ENCODE data around the gene PAF1.

Gene PAF1

GRCh38 chr19:39402346-39403300 is 11.7 kb upstream of the PAF1 start:
- Mint-ChIP-seq H3K4me3 (peak overlapping the region; percentile 89), H3K36me3 (peaks cover 24% of the 10 kb centered on the region), H3K27ac (peak overlapping the region; percentile 91), H3K27me3 (no peaks in the 10 kb centered on the region), H3K4me1 (peaks cover 81% of the 10 kb centered on the region), H3K9me3 (no peaks in the 10 kb centered on the region)
- ATAC-seq: peak; percentile 28

DNA sequence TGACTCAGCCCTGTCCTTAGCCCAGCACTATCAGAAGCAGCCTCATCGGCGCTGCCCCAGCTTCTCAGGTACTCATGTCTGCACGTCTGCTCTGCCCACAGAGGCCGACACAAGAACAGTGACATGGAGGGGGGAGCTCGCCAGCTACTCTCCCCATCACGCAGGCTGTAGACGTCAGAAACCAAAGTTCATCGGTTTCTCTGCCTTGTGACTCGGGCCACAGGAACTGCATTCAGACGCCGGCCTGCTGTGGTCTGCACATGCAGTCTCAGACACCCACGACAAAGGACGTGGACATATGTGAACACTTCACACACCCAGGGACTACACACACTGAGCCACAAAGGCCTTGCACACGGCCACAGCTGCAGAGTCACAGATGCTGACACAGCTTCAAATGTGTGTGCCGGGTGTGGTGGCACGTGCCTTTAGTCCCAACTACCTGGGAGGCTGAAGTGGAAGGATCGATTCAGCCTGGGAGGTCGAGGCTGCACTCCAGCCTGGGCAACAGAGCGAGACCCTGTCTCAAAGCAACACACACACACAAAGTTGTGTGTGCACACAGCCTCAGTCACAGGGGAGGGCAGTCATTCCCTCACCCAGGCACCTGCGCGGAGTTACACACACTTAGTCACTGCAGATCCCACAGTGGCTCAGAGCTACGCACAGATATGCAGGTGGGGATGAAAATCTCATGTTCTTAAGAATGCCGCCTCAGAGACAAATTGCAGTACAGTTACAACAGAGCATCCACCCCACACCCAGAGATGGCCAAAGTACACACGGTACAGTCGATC is 10.8 kb upstream of the PAF1 start:
- no peaks in the 10 kb centered on the region for H3K9me3 Mint-ChIP-seq
- peaks cover 86% of the 10 kb centered on the region for H3K4me1 Mint-ChIP-seq
- H3K27ac Mint-ChIP-seq: peak overlapping the region; percentile 91
- H3K4me3 Mint-ChIP-seq: peak overlapping the region; percentile 89
- no peaks in the 10 kb centered on the region for H3K27me3 Mint-ChIP-seq
- peak; percentile 68 for ATAC-seq
- H3K36me3 Mint-ChIP-seq: peaks cover 15% of the 10 kb centered on the region

- Mint-ChIP-seq H3K9me3 (no peaks in the 10 kb centered on the region), H3K27me3 (no peaks in the 10 kb centered on the region), H3K27ac (peak overlapping the region; percentile 91), H3K4me3 (peak overlapping the region; percentile 71), H3K36me3 (peaks cover 15% of the 10 kb centered on the region), H3K4me1 (peaks cover 82% of the 10 kb centered on the region)
- peak; percentile 44 for ATAC-seq
Measured at GRCh38 chr19:39401070-39401548, 10.2 kb upstream of the PAF1 start.

DNA sequence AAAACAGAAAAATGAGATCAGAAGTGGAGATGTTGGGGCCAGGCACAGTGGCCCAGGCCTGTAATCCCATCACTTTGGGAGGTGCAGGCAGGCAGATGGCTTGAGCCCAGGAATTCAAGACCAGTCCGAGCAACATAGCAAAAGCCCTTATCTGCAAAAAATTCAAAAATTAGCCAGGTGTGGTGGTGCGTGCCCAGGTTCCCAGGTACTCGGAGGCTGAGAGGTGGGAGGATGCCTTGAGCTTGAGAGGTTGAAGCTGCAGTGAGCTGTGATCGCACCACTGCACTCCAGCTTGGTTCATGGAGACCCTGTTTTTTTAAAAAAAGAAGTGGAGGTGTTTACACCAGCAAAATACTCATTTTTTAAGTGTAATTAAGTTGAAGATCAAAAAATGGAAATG is 9.2 kb upstream of the PAF1 start:
- no peaks in the 10 kb centered on the region for H3K27me3 Mint-ChIP-seq

GRCh38 chr19:39399668-39400050 is 8.8 kb upstream of the PAF1 start:
- Mint-ChIP-seq H3K36me3 (peaks cover 29% of the 10 kb centered on the region), H3K9me3 (no peaks in the 10 kb centered on the region), H3K4me1 (peaks cover 80% of the 10 kb centered on the region), H3K27me3 (no peaks in the 10 kb centered on the region), H3K27ac (peak overlapping the region; percentile 91), H3K4me3 (peak overlapping the region; percentile 46)
- no peak for ATAC-seq

More for the DNA sequence above, 9.2 kb upstream of the PAF1 start:
- H3K4me1 Mint-ChIP-seq: peaks cover 82% of the 10 kb centered on the region
- no peak for ATAC-seq
- H3K4me3 Mint-ChIP-seq: no peak overlapping the region
- H3K27ac Mint-ChIP-seq: peak overlapping the region; percentile 91
- H3K9me3 Mint-ChIP-seq: no peaks in the 10 kb centered on the region
- peaks cover 25% of the 10 kb centered on the region for H3K36me3 Mint-ChIP-seq

- H3K27me3 Mint-ChIP-seq: no peaks in the 10 kb centered on the region
- peak; percentile 1 for ATAC-seq
- peaks cover 38% of the 10 kb centered on the region for H3K36me3 Mint-ChIP-seq
- no peaks in the 10 kb centered on the region for H3K9me3 Mint-ChIP-seq
- H3K4me3 Mint-ChIP-seq: peak overlapping the region; percentile 30
- H3K4me1 Mint-ChIP-seq: peaks cover 79% of the 10 kb centered on the region
- H3K27ac Mint-ChIP-seq: peak overlapping the region; percentile 91
Measured at GRCh38 chr19:39398297-39398864, 7.5 kb upstream of the PAF1 start.

DNA sequence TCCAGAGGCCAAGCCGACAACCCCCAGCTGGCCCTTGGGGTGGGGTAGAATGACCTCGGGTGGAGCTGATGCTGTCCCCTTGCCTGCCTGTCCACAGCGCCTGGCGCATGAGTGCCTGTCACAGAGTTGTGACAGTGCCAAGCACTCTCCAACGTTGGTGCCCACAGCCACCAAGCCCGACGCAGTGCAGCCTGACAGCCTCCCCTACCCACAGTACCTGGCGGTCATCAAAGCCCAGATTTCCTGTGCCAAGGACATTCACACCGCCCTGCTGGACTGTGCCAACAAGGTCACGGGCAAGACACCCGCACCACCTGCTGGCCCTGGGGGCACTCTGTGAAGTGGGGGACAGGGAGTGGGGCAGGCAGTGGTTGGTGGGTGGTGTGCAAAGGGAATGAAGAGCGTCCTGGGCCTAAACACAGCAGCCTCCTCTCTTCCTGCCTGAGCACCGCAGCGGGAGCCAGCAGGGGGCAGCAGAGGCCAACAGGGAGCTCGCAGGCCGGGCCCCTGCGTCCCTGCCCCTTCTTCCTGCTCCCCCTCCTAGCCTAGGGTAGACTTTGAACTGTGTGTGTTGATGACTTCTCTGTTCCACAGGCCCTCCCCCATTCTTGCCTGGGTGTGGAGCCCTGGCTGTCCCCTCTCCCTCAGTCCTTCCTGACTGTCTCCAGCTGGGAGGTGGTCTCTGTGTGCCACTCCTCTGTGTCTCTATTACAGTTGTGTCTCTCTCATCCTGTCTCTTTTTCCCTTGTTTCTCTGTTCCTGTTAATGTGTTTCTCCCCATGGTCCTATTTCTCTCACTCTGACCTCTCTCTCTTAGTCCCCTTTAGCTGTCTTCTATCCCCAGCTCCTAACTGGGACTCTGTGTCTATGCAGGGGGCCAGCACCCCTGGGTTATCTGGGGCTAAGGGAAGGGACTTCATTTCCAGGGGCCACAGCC is 6.7 kb upstream of the PAF1 start:
- ATAC-seq: peak; percentile 78

GRCh38 chr19:39390451-39390750 is 505 bp downstream of the PAF1 start:
- H3K36me3 Mint-ChIP-seq: peaks cover 54% of the 10 kb centered on the region
- H3K4me1 Mint-ChIP-seq: peaks cover 48% of the 10 kb centered on the region
- no peak for ATAC-seq
- peak overlapping the region; percentile 96 for H3K27ac Mint-ChIP-seq
- no peaks in the 10 kb centered on the region for H3K9me3 Mint-ChIP-seq
- peak overlapping the region; percentile 97 for H3K4me3 Mint-ChIP-seq
- H3K27me3 Mint-ChIP-seq: no peaks in the 10 kb centered on the region

More for the DNA sequence above, 6.7 kb upstream of the PAF1 start:
- peak overlapping the region; percentile 30 for H3K4me3 Mint-ChIP-seq
- H3K4me1 Mint-ChIP-seq: peaks cover 73% of the 10 kb centered on the region
- no peaks in the 10 kb centered on the region for H3K27me3 Mint-ChIP-seq
- no peaks in the 10 kb centered on the region for H3K9me3 Mint-ChIP-seq
- peak overlapping the region; percentile 91 for H3K27ac Mint-ChIP-seq
- peaks cover 41% of the 10 kb centered on the region for H3K36me3 Mint-ChIP-seq

- H3K9me3 Mint-ChIP-seq: no peaks in the 10 kb centered on the region
- no peaks in the 10 kb centered on the region for H3K27me3 Mint-ChIP-seq
- H3K36me3 Mint-ChIP-seq: peaks cover 54% of the 10 kb centered on the region
- peaks cover 48% of the 10 kb centered on the region for H3K4me1 Mint-ChIP-seq
- H3K4me3 Mint-ChIP-seq: peak overlapping the region; percentile 97
- ATAC-seq: no peak
- H3K27ac Mint-ChIP-seq: peak overlapping the region; percentile 96
Measured at GRCh38 chr19:39389631-39390414, 1.1 kb downstream of the PAF1 start.

GRCh38 chr19:39388657-39389056 is 2.2 kb downstream of the PAF1 start:
- H3K36me3 Mint-ChIP-seq: peaks cover 56% of the 10 kb centered on the region

GRCh38 chr19:39386557-39386956 is 4.3 kb downstream of the PAF1 start:
- no peak for ATAC-seq
- Mint-ChIP-seq H3K4me1 (peaks cover 34% of the 10 kb centered on the region), H3K4me3 (no peak overlapping the region), H3K27me3 (no peaks in the 10 kb centered on the region), H3K36me3 (peaks cover 64% of the 10 kb centered on the region), H3K27ac (no peak overlapping the region), H3K9me3 (no peaks in the 10 kb centered on the region)

More at GRCh38 chr19:39388657-39389056, 2.2 kb downstream of the PAF1 start:
- Mint-ChIP-seq H3K27ac (peak overlapping the region; percentile 96), H3K9me3 (no peaks in the 10 kb centered on the region), H3K27me3 (no peaks in the 10 kb centered on the region), H3K4me3 (no peak overlapping the region), H3K4me1 (peaks cover 46% of the 10 kb centered on the region)
- ATAC-seq: no peak

GRCh38 chr19:39385629-39386411 is 5.1 kb downstream of the PAF1 start:
- no peaks in the 10 kb centered on the region for H3K9me3 Mint-ChIP-seq
- peaks cover 30% of the 10 kb centered on the region for H3K4me1 Mint-ChIP-seq
- H3K27ac Mint-ChIP-seq: no peak overlapping the region
- no peak for ATAC-seq
- no peak overlapping the region for H3K4me3 Mint-ChIP-seq
- no peaks in the 10 kb centered on the region for H3K27me3 Mint-ChIP-seq
- H3K36me3 Mint-ChIP-seq: peaks cover 67% of the 10 kb centered on the region

Data from stimulated activated memory B cell treated with anti-CD40 and anti-IgM and Interleukin-4, amounts not matched to agents 10 μg/mL and 1 μg/mL and 100 μg/mL, for 72 hours (primary cell).